ENCODE data around the gene SPOCK1. TPM values are rescaled to one million over a fixed set of nuclear protein-coding genes. Genes with fewer than 3 reads are reported as not detected.
"Not testable (repeated sequence)": the region's sequence is repeated elsewhere in the genome, so short reads cannot be mapped to it uniquely, and the experiment has no call there.

Gene SPOCK1
- total RNA-seq, 1 experiment from 2014 or later = 10.9 TPM

DNA sequence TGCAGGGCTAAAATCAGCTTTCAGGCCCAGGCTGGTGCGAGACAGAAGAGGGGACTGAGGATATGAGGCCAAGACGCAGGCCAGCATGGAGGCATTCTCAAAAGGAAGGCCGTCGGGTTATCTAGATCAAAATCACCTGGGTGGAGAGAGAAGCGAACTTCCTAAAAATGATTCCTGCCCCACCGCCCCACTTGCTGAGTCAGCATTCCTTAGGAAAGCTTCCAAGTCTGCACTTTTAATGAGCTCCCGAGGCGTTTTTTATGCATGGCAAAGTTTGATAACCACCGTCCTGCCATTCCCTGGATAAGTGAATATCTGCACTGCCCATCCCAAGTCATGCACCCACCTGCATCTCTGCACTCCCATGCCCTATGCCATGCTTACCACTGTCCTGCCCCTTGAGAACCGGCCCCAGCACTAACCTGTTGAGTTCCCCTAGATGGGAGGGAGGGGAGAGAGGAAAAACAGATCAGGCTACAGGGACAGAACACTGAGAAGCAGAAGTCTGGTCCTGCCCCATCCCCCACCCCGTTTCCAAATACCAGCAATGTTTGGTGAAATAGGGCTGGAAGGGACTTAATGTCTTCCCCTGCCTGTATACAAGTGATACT is 1.6 kb upstream of the SPOCK1 start:
- H2BK15ac ChIP-seq (ENCODE audit: low read depth, low read length) = no peak overlapping the region

DNA sequence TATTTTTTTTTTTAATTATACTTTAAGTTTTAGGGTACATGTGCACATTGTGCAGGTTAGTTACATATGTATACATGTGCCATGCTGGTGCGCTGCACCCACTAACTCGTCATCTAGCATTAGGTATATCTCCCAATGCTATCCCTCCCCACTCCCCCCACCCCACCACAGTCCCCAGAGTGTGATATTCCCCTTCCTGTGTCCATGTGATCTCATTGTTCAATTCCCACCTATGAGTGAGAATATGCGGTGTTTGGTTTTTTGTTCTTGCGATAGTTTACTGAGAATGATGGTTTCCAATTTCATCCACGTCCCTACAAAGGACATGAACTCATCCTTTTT is 351 bp upstream of the SPOCK1 start:
- H3K27ac Mint-ChIP-seq; H3K27me3 ChIP-seq (ENCODE audit: insufficient read depth, low read length); H3K4ac ChIP-seq (ENCODE audit: low read depth, low read length): not testable (repeated sequence)

More for the DNA sequence above, 1.6 kb upstream of the SPOCK1 start:
- Mint-ChIP-seq H3K27ac (no peak overlapping the region; a peak in 1 of 7 replicates), H3K27me3 (ENCODE audit: low read depth) (peaks cover 36% of the 10 kb centered on the region), H3K4me1 (peaks cover 0 to 4% of the 10 kb centered on the region in 2 experiments; a peak in 2 of 4 replicates), H3K4me3 (no peak overlapping the region), H3K36me3 (ENCODE audit: insufficient read depth in 1 of 3, low read depth in 3 of 3) (no peaks in the 10 kb centered on the region), H3K9me3 (no peaks in the 10 kb centered on the region)
- Histone ChIP-seq H4K8ac (replicated peaks; ENCODE audit: insufficient read length, low read depth, low read length) (no peak overlapping the region), H3K14ac (ENCODE audit: insufficient read depth, low read length) (no peak overlapping the region), H4K5ac (ENCODE audit: insufficient read length, low read depth, low read length) (no peak overlapping the region), H2AFZ (ENCODE audit: low read length) (no peak overlapping the region), H2BK12ac (ENCODE audit: insufficient read length, low read depth, low read length) (no peak overlapping the region), H4K91ac (ENCODE audit: insufficient read length, low read depth, low read length) (no peak overlapping the region), H2AK5ac (ENCODE audit: insufficient read length, low read length) (no peak overlapping the region), H4K20me1 (ENCODE audit: control insufficient read depth, insufficient read depth, insufficient read length) (no peaks in the 10 kb centered on the region), H3K27me3 (ENCODE audit: insufficient read depth, low read length) (peaks cover 8% of the 10 kb centered on the region; the same call in 1 of the 2 replicates), H3K23ac (ENCODE audit: insufficient read length, low read depth, low read length) (no peak overlapping the region), H3K18ac (ENCODE audit: insufficient read length, low read depth, low read length) (no peak overlapping the region), H2BK5ac (ENCODE audit: insufficient read length, low read length) (no peak overlapping the region), H3K9me3 (ENCODE audit: control insufficient read depth, low read depth, low read length) (no peaks in the 10 kb centered on the region), H2BK20ac (ENCODE audit: low read depth, low read length, poor library complexity, severe bottlenecking) (no peak overlapping the region), H3K27ac (ENCODE audit: insufficient read length, low read depth, low read length) (no peak overlapping the region), H3K9ac (ENCODE audit: extremely low read depth, insufficient read length, low read length) (no peak overlapping the region), H2BK120ac (ENCODE audit: low read depth, low read length, poor library complexity, severe bottlenecking) (no peak overlapping the region), H3K23me2 (ENCODE audit: insufficient read length, low read depth, low read length, poor library complexity, severe bottlenecking) (peaks cover 7% of the 10 kb centered on the region), H3K79me1 (ENCODE audit: insufficient read depth, low read depth, low read length, poor library complexity, severe bottlenecking) (no peaks in the 10 kb centered on the region), H3K4ac (ENCODE audit: low read depth, low read length) (no peak overlapping the region), H3K56ac (ENCODE audit: insufficient read length, low read depth, low read length) (no peak overlapping the region), H3K4me2 (ENCODE audit: insufficient read depth, insufficient read length, low read length) (no peak overlapping the region), H3K79me2 (ENCODE audit: insufficient read depth, low read length) (no peaks in the 10 kb centered on the region), H3T11ph (ENCODE audit: low read length) (no peak overlapping the region), H3K4me1 (ENCODE audit: insufficient read depth, low read length) (peaks cover 2% of the 10 kb centered on the region; the same call in 1 of the 2 replicates)
- no CpG with 5 or more reads among the region's 11 CpGs for WGBS (ENCODE audit: extremely low coverage, insufficient read length, low lambda C conversion rate)
- DNase-seq = no peak
- TF ChIP-seq, protein P1, sequence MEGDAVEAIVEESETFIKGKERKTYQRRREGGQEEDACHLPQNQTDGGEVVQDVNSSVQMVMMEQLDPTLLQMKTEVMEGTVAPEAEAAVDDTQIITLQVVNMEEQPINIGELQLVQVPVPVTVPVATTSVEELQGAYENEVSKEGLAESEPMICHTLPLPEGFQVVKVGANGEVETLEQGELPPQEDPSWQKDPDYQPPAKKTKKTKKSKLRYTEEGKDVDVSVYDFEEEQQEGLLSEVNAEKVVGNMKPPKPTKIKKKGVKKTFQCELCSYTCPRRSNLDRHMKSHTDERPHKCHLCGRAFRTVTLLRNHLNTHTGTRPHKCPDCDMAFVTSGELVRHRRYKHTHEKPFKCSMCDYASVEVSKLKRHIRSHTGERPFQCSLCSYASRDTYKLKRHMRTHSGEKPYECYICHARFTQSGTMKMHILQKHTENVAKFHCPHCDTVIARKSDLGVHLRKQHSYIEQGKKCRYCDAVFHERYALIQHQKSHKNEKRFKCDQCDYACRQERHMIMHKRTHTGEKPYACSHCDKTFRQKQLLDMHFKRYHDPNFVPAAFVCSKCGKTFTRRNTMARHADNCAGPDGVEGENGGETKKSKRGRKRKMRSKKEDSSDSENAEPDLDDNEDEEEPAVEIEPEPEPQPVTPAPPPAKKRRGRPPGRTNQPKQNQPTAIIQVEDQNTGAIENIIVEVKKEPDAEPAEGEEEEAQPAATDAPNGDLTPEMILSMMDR (conservative IDR thresholded peaks at IDR 0.05) = no peak

More for the DNA sequence above, 351 bp upstream of the SPOCK1 start:
- not testable (repeated sequence) for H3K4me1 ChIP-seq (ENCODE audit: insufficient read depth, low read length); H3K4me3 Mint-ChIP-seq; H3K9me3 ChIP-seq (ENCODE audit: control insufficient read depth, low read depth, low read length); DNase-seq; H2AFZ ChIP-seq (ENCODE audit: low read length); H2BK15ac ChIP-seq (ENCODE audit: low read depth, low read length); H2BK5ac ChIP-seq (ENCODE audit: insufficient read length, low read length); H3K4me1 Mint-ChIP-seq; H3K56ac ChIP-seq (ENCODE audit: insufficient read length, low read depth, low read length); H2BK20ac ChIP-seq (ENCODE audit: low read depth, low read length, poor library complexity, severe bottlenecking); H4K5ac ChIP-seq (ENCODE audit: insufficient read length, low read depth, low read length); H3K23me2 ChIP-seq (ENCODE audit: insufficient read length, low read depth, low read length, poor library complexity, severe bottlenecking); H2AK5ac ChIP-seq (ENCODE audit: insufficient read length, low read length); H4K91ac ChIP-seq (ENCODE audit: insufficient read length, low read depth, low read length); H4K20me1 ChIP-seq (ENCODE audit: control insufficient read depth, insufficient read depth, insufficient read length); H4K8ac ChIP-seq (replicated peaks; ENCODE audit: insufficient read length, low read depth, low read length); H3K27ac ChIP-seq (ENCODE audit: insufficient read length, low read depth, low read length); H3K9ac ChIP-seq (ENCODE audit: extremely low read depth, insufficient read length, low read length); H3K9me3 Mint-ChIP-seq; H3K36me3 Mint-ChIP-seq (ENCODE audit: insufficient read depth in 1 of 3, low read depth in 3 of 3); H3K79me1 ChIP-seq (ENCODE audit: insufficient read depth, low read depth, low read length, poor library complexity, severe bottlenecking); H3K79me2 ChIP-seq (ENCODE audit: insufficient read depth, low read length); H3T11ph ChIP-seq (ENCODE audit: low read length); H3K18ac ChIP-seq (ENCODE audit: insufficient read length, low read depth, low read length); H3K14ac ChIP-seq (ENCODE audit: insufficient read depth, low read length); H3K4me2 ChIP-seq (ENCODE audit: insufficient read depth, insufficient read length, low read length); H2BK120ac ChIP-seq (ENCODE audit: low read depth, low read length, poor library complexity, severe bottlenecking); H2BK12ac ChIP-seq (ENCODE audit: insufficient read length, low read depth, low read length); H3K23ac ChIP-seq (ENCODE audit: insufficient read length, low read depth, low read length)
- H3K27me3 Mint-ChIP-seq (ENCODE audit: low read depth) = peaks cover 41% of the 10 kb centered on the region
- no CpG with 5 or more reads among the region's 5 CpGs for WGBS (ENCODE audit: extremely low coverage, insufficient read length, low lambda C conversion rate)

Data from H9 (cell line).